GM19025 (cell line): ENCODE measurements around the gene SLC16A13.

Experiments
- ATAC-seq: cut with Tn5 transposase; IDR thresholded peaks from one replicate; pipeline ENCODE4 v1.9.1; 2021; ENCODE audit warnings: mild to moderate bottlenecking, low read depth, moderate library complexity; ENCODE audit not compliant: unreplicated experiment

The SLC16A13 gene

GRCh38 chr17:7011942-7012254 is 23.9 kb upstream of the SLC16A13 start:
- no peak for ATAC-seq

- ATAC-seq: peak; percentile 85
These were observed 21.4 kb upstream of the SLC16A13 start for GRCh38 chr17:7014261-7014994.

- ATAC-seq: peak; percentile 5
These were observed 20.5 kb upstream of the SLC16A13 start for GRCh38 chr17:7014995-7015958.

- no peak for ATAC-seq
These were observed 19.4 kb upstream of the SLC16A13 start for GRCh38 chr17:7016418-7016817.

GRCh38 chr17:7016886-7017826 is 18.7 kb upstream of the SLC16A13 start:
- no peak for ATAC-seq

- ATAC-seq: no peak
These were observed 18.0 kb upstream of the SLC16A13 start for GRCh38 chr17:7017827-7018200.

GRCh38 chr17:7018331-7018964 is 17.4 kb upstream of the SLC16A13 start:
- ATAC-seq: no peak

- no peak for ATAC-seq
These were observed 16.4 kb upstream of the SLC16A13 start for GRCh38 chr17:7019367-7019766.

GRCh38 chr17:7019839-7020519 is 15.8 kb upstream of the SLC16A13 start:
- no peak for ATAC-seq

- no peak for ATAC-seq
These were observed 14.7 kb upstream of the SLC16A13 start for GRCh38 chr17:7020894-7021664.

- ATAC-seq: no peak
These were observed 13.6 kb upstream of the SLC16A13 start for GRCh38 chr17:7021993-7022778.

GRCh38 chr17:7022781-7023571 is 12.8 kb upstream of the SLC16A13 start, which contains the start of gene BCL6B:
BCL6B (plus strand) TSS chr17:7023050; CDS start chr17:7023672, 622 bp downstream.
- ATAC-seq: no peak

- ATAC-seq: no peak
These were observed 12.0 kb upstream of the SLC16A13 start for GRCh38 chr17:7023576-7024401.

- ATAC-seq: no peak
These were observed 11.4 kb upstream of the SLC16A13 start for GRCh38 chr17:7024402-7024785.

- ATAC-seq: no peak
These were observed 10.6 kb upstream of the SLC16A13 start for GRCh38 chr17:7025245-7025644.

- no peak for ATAC-seq
These were observed 9.2 kb upstream of the SLC16A13 start for GRCh38 chr17:7026471-7027115.
